Cardiac fibroblast (primary cell): ENCODE data around the gene KRTAP5-3.

Experiments used
- DNase-seq, 2 donors: peaks; one replicate each; pipeline versions ENCODE4 v3.0.0 to v3.0.0-alpha.2; 2010; ENCODE audit warnings: low read depth in 2 of 2
- H3K4me3 ChIP-seq, 2 donors: replicated peaks in 1 of 2; 1 replicate in 1 of 2; 2 replicates in 1 of 2; pipeline ENCODE4 v1.5.1; 2011; ENCODE audit warnings: low read depth in 2 of 2, low read length in 2 of 2, mild to moderate bottlenecking in 2 of 2, moderate library complexity in 1 of 2
- TF ChIP-seq, protein P1 (sequence below): IDR thresholded peaks from one replicate; pipeline ENCODE4 v1.5.1; 2011; ENCODE audit warnings: low read depth, mild to moderate bottlenecking, low read length, inconsistent platforms

Gene KRTAP5-3, protein sequence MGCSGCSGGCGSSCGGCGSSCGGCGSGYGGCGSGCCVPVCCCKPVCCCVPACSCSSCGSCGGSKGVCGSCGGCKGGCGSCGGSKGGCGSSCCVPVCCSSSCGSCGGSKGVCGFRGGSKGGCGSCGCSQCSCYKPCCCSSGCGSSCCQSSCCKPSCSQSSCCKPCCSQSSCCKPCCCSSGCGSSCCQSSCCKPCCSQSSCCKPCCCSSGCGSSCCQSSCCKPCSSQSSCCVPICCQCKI

DNA sequence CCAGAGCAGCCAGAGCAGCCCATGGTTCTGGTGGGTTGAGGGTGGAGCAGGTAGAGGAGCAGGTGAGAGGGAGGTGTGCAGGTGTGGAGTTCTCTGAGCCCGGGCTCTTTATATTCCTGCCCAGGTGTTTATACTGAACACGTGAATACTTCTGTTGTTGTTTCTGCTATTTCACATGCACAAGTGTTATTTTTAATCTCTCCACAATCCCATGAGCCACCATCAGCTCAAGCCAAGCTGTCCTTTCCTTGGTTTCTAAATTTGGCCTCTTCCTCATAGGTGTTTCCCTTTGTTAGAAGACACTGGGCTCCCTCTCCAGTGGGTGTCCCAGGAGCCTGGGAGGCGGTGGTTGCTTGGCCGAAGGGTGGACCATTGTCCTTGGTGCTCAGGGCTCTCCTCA, at the start of gene KRTAP5-3:
Gene KRTAP5-3, minus strand, starts transcription at position 101 of the 400 bp plus-strand sequence. Its CDS starts 78 bp downstream, at position 23.
- TF ChIP-seq, protein P1, sequence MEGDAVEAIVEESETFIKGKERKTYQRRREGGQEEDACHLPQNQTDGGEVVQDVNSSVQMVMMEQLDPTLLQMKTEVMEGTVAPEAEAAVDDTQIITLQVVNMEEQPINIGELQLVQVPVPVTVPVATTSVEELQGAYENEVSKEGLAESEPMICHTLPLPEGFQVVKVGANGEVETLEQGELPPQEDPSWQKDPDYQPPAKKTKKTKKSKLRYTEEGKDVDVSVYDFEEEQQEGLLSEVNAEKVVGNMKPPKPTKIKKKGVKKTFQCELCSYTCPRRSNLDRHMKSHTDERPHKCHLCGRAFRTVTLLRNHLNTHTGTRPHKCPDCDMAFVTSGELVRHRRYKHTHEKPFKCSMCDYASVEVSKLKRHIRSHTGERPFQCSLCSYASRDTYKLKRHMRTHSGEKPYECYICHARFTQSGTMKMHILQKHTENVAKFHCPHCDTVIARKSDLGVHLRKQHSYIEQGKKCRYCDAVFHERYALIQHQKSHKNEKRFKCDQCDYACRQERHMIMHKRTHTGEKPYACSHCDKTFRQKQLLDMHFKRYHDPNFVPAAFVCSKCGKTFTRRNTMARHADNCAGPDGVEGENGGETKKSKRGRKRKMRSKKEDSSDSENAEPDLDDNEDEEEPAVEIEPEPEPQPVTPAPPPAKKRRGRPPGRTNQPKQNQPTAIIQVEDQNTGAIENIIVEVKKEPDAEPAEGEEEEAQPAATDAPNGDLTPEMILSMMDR = no peak
- no peak for DNase-seq

DNA sequence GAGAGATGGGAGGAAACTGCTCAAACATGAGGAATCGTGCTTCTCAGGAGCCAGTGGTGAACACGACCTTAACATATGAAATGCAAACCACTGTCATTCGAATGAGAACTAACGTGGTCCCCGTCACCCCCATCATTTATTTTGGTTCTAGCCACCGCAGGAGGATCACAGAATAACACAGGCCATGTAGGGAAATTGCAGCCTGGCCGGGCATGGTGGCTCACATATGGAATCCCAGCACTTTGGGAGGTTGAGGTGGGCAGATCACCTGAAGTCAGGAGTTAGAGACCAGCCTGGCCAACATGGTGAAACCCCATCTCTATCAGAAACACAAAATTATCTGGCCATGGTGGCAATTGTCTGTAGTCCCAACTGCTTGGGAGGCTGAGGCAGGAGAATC, 48.4 kb upstream of the KRTAP5-3 start:
- no peak for DNase-seq
- no peak overlapping the region for H3K4me3 ChIP-seq
- TF ChIP-seq, protein P1 = no peak

More for the DNA sequence above, at the start of gene KRTAP5-3:
- H3K4me3 ChIP-seq = no peak within 1 kb of the TSS

DNA sequence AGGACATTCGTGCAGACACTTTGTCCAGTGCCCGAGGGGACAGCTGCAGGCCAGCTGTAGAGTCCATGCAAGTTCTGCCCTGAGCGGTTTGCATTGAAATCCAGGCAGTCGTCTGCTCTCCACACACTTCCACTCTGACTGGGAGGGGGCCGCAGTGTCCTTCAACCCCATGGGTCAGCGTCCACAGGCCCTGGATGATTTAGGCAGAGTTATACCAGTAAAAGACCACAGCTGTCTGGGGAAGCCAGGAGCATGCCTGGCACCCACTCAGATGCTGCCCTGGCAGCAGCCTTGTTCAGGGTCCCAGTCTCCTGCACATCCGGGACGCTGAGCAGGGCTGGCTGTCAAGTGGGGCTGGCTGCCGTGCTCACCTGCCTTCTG, 47.8 kb upstream of the KRTAP5-3 start:
- DNase-seq = no peak
- TF ChIP-seq, protein P1 = no peak
- no peak overlapping the region for H3K4me3 ChIP-seq

DNA sequence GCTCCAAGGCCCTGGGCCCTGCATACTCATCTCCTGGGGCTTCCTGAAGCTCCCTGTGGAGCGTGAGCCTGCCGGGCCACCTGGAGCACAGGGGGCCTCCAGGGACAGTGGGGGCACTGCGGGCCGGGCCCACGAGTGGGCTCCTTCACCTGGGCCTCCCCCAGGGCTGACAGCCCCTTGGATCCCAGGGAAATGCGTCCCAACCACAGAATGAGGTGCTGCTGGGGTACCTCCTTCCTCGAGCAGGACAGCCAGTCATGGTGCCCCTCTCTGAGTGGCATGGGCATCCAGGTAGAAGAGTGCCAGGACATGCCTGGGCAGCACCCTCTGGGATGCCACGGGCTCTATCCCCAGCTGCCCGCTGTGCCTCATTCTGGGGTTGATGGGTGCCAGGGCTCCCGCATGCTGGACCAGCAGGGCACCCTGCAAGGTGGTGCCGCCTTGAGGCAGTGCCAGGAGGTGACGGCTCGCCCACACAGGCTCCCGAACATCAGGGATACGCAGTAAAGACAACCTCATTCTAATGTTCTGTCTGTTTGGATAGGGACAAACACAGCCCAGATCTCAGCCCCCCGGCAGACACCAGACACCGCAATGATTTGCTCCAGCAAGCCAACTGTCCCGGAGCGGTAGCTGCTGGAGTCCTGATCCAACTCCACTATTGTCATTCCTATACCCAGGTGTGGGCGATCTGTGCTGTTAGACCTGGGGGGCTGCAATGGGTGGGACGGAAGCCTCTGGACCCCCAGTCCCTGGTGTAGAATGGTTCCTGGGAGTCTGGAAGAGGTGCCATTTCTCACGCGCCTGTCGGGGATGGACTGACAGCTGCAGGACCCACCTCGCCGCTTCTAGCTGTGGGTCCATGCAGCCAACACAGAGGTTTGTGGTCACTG, 47.2 kb upstream of the KRTAP5-3 start:
- TF ChIP-seq, protein P1 = no peak
- DNase-seq = no peak
- no peak overlapping the region for H3K4me3 ChIP-seq

DNA sequence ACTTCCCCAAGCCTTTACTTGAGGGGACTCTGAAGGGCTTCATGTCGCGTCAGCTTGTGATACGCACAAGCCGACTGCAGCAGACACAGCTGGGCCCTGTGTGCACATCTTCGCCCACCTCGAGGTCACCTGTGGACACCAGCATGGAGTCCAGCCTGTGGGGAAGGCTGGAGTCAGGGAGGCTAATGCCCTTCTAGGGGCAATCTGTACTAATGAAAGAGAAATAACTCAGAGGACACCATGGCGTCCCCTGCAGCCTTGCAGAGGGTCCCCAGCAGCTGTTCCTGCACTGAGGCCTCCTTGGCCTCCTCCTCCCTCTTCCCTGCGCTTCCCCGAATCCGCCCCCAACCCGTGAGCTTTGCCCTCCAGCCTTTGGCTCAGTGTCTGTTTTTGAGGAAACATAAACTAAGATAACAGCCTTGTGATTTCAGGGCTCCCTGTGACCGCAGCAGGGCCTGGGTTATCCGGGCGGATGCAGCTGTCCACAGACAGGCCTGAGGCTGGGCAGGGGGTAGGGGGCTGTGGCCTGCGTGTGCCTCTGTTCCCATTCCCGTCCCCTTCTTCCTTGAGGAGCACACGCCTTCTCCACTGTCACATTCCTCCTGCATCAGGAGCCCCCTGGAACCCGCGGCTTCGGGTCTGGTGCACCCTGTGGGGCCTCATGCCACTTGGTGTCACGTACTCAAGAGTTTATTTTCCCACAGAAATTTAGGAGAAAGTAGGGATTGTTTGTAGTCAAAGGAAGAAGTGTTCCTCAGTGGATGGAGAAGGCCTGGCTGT, 46.3 kb upstream of the KRTAP5-3 start:
- TF ChIP-seq, protein P1 = no peak
- H3K4me3 ChIP-seq = no peak overlapping the region
- DNase-seq = no peak

DNA sequence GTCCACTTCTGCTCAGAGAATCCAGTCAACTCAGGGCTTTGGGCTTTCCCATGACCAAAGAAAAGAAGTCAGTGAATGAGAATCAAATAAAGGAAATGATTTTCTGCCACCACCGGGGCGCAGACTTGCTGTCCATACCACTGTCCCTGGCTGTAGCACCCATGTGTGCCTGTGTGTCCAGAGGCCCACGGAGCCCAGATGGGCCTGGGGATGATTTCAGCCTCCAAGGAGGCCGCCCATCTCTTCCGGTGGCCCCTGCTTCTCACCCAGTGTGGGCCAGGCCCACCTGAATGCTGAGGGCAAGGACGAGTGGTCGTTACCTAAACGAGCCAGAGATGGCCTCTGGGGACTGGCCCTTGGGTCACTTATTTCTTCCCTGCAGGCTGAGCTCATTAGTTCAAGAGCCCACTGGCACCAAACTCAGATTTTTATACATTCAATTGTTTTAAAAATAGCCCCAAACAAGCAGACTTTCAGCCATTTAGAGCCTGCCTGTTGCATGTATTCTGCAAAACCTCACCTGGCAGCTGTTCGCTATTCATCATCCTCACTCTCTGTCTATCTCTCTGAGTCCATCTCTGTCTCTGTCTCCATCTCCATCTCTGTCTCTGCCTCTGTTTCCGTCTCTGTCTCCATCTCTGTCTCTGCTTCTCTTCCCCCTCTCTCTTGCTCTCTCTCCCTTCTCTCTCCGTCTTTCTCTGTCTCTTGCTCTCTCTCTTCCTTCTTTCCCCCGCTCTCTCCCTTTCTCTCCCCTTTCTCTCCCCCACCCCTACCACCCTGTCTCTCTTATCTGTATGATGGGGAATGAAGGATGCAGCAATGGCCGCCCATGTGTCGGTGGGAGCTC, 45.5 kb upstream of the KRTAP5-3 start:
- TF ChIP-seq, protein P1 = no peak

More for the DNA sequence above, 45.5 kb upstream of the KRTAP5-3 start:
- H3K4me3 ChIP-seq = no peak overlapping the region
- no peak for DNase-seq
